ENCODE measurements around the gene MYH11.

MYH11 gene

DNA sequence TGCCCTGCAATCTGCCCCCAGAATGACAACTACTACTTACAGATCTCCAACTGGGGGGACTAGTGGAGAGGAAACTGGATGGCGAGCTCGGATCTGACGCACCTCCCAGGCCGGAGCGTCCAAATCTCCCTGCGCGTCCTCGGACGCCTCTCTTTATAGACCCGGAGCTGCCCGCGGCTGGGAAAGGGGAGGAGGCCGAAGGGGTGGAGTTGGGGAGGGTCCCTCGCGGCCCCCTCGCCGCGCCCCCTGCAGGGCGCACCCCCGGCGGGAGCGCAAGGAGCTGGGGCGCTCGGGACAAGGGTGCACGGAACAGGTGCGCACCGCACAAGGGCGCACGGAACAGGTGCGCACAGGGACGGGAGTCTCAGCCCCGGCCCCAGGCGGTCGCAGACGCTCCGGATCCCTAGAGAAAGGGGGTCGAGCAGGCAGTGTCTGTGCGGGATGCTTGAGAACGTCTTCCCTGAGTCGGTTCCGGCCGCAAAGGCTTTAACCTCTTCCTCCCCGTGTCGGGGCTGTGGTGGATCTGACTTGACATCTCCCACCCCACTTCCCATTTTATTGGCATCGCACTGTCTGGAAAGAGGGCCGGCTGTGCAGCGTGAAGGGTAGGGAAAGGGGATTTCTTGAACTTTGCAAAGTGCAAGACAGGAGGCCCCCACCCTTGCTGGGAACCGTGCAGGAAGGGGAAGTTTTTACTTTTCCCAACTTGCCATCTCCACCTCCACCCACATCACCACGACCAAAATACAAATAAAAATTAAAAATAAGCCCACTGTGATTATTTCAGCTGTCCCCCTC, at the start of gene MYH11:
Gene MYH11 (minus strand): TSS at position 128 of the 798 bp plus-strand sequence. CDS start 18,776 bp downstream, outside the sequence.
- DNase-seq (ENCODE audit: low spot score), result no peak

DNA sequence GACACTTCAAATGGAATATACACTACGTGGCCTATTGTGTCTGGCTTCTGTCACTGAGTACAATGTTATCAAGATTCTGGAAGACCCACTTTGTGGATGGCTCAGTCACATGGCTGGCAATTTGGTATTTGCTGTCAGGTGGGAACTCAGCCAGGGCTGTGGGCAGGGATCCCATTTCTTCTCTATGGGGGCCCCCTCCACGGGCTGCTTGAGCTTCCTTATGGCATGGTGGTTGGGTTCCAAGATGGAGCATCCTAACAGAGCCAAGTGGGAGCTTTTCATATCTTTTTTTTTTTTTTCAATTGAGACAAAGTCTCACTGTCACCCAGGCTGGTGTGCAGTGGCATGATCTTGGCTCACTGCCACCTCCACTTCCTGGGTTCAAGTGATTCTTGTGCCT, 49.6 kb upstream of the MYH11 start:
- no peak for DNase-seq (ENCODE audit: low spot score)

DNA sequence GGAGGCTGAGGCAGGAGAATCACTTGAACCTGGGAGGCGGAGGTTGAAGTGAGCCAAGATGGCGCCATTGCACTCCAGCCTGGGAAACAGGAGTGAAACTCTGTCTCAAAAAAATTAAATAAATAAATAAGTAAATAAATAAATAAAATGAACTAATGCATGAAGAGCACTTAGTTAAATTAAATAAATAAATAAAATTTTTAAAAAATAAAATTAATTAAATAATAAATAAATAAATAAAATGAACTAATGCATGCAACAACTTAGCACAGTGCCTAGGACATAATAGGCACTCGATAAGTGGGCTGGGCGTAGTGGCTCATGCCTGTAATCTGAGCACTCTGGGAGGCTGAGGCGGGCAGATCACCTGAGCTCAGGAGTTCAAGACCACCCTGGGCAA, 47.1 kb upstream of the MYH11 start:
- DNase-seq (ENCODE audit: low spot score), result no peak

DNA sequence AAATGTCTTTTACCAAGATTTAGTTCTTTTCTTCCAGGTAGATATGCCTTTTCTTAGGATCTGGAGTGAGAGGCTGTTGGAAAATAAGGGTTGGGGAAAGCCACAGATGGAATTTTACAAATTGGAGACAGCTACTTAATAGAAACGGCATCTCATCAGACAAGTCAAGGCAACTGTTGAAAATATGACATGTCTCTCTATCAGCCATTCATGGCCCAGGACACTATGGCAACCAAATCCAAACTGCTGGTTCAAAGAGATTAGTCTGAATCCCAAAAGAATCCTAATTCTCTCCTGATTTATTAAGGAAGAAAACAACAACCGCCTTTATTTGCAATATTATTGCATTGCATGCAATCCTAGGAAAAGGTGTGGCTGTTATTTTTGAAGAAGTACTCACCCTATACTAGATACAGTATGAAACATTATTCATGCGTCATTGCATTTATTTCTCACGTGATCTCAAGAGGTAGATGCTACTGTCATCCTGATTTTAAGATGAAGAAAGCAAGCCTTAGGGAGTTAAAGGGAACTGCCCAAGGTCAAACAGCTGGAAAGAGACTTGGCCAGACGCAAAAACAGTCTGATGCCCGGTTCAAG, 44.2 kb upstream of the MYH11 start:
- DNase-seq (ENCODE audit: low spot score), result no peak

DNA sequence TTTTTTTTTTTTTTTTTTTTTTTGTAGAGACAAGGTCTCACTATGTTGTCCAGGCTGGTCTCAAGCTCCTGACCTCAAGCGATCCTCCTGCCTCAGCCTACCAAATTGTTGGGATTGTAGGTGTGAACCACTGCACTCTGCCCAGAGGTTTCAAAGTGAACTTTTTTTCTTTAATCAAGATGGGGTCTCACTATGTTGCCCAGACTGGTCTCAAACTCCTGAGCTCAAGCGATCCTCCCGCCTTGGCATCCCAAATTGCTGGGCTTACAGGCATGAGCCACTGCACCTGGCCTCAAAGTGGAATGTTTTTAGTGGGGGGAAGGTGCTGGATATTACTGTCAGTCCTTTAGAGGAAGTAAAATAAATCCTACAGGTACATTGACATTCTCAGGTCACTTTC, 43.5 kb upstream of the MYH11 start:
- DNase-seq (ENCODE audit: low spot score), result no peak

DNA sequence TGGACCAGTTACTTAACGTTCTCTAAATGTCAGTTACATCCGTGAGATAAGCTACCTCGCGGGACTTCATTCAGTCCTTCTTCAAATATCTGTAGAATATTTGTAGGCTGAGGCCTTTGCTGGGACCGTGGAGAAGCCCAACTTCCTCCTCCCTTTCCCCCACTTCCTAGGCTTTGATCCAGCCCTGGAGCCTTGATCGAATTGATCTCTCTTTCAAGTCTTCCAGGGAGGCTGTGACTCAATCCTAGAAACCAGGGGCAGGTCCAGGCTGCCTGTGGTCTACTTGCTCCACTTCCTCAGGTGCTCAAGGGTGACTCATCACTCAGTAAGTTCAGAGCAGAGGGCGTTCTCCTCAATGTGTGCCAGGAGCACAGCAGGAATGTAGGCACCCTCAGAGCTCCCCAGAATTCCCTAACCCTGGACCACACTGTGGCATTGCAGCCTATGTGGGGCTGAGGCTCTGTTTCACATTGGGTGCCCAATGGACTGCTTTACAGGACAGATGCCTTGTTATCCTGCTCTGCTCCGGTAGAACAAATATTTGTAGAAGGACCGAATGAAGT, 42.8 kb upstream of the MYH11 start:
- DNase-seq (ENCODE audit: low spot score), result no peak

DNA sequence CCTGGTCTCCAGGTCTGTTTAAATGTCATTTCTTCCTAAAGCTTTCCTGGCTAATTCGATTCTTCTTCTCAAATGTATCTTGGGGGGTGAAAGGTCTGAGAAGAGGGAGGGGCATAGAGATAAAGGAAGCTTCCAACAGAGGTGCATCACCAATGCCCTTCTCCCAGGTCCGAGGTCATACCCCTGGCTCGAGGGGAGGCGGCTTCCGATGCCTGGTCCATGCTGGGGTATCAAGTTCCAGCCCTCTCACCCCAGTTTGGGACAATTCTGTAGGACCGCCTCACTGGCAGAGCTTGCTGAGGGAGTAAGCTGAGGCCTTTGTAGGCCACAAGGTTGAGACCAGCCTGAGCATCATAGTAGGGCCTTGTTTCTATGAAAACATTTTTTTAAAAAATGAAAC, 41.8 kb upstream of the MYH11 start:
- DNase-seq (ENCODE audit: low spot score), result no peak

DNA sequence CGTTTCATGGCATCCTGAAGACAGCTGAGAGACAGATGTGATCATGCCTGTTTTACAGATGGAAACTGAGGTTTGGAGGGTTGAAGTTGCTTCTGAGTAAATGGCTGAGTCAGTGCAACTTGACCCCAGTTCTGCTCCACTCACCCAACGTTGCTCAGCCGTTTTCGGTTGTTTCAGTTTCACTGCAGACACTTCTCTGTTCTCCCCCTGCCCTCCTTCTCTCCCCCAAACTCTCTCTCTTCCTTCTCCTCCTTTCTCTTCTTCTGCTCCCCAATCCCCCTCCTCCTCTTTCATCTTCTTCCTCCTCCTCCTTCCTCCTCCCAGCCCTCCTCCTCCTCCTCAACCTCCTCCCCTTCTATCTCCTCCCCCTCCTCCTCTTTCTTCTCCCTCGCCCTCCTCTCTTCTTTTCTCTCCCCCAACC, 41.0 kb upstream of the MYH11 start:
- DNase-seq (ENCODE audit: low spot score), result no peak

DNA sequence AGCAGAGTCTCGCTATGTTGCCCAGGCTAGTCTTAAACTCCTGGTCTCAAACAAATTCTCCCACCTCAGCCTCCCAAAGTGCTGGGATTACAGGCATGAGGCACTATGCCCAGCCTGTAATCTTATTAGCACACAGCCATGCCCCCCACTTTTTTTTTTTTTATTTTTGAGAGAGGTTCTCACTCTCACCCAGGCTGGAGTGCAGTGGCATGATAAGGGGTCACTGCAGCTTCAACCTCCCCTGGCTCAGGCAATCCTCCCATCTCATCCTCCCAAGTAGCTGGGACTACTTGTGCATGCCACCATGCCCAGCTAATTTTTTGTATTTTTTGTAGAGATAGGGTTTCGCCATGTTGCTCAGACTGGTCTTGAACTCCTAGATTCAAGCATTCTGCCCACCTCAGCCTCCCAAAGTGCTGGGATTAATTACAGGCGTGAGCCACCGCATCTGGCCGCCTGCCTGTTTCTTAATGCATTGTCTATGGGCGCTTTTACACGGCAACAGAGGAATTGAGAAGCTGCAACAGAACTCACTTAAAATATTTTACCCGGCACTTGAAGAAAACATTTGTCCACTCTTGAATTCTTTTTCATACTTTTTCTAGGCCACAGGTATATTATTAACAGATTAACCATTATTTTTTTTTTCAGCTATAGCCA, 40.4 kb upstream of the MYH11 start:
- no peak for DNase-seq (ENCODE audit: low spot score)

DNA sequence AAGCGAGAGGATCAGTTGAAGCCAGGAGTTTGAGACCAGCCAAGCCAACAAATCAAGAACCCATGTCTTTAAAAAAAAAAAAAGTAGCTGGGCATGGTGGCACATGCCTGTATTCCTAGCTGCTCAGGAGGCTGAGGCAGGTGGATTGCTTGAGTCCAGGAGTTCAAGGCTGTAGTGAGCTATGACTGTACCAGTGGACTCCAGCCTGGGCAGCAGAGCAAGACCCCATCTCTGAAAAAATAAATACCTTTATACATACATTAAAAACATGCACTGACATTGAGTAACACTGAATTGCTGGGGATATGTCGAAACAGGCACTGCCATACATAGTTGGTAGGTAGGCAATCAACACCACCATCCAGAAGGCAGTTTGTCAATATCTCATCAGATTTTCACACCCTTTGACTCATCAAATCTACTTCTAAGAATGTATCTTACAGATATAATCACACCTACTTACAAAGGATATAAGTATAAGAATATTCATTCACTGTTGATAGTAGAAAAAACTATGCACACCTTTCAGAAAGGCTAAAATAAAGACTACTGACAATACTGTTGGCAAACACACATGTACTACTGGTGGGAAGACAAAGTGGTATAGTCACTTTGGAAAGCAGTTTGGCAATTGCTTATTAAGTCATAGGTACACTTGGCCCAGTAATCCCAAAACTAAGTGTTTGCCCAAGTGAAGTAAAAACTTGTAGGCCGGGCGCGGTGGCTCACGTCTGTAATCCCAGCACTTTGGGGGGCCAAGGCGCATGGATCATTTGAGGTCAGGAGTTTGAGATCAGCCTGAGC, 37.9 kb upstream of the MYH11 start:
- DNase-seq (ENCODE audit: low spot score), result no peak

DNA sequence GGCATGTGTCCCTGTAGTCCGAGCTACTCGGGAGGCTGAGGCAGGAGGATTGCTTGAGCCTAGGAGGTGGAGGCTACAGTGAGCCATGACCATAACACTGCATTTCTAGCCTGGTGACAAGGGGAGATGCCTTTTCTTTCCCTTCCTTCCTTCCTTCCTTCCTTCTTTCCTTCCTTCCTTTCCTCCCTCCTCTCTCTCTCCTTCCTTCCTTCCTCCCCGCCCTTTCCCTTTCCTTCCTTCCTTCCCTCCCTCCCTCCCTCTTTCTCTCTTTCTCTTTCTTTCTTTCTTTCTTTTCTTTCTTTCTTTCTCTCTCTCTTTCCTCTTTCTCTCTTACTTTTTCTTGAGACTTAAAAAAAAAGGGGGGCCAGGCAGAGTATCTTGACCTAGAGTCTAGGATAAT, 34.7 kb upstream of the MYH11 start:
- no peak for DNase-seq (ENCODE audit: low spot score)

DNA sequence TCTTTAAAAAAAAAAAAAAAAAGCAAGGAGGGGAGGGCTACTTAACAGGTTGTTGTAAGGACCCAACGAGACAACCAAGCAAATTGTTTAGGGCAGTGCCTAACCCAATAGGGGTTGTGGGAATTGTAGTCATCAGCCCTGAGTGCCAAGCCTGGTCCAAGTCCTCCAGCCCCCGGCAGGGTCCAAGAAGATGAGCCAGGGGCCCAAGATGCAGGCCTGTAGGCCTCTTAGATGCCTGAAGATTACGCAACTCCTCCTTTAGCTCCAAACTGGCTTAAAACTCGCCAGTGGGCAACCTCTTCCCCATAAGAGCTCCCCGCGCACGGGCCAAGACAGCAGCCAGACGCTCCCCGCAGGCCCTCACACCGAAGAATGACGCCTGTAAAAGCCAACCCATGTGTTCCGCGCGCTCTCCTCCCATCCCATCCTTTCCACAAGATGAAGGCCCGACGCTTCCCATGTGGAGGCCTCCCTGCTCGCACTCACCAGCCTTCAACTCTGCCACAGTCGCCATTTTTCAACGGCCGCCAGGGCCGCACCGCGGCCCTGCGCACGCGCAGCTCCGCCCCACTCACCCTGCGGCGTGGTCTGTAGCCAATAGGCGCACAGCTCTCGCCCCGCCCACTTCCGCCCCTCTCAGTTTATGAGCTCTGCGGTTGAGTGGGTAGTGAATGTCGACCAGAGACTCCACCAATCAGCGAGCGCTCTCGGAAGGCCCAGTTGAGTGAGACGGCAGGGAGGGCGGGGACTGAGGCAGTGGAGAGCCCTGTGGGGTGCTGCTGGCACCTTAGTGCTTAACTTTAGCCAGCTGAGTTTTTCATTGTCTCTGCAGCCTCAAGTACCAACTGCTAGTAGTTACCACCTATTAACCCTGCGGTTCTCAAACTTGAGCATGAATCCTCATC, 31.5 kb upstream of the MYH11 start, which contains the start of gene CEP20:
Gene CEP20 (minus strand): TSS at position 532 of the 905 bp plus-strand sequence. CDS start 18 bp downstream, at position 514.
- DNase-seq (ENCODE audit: low spot score), result peak; percentile 99

DNA sequence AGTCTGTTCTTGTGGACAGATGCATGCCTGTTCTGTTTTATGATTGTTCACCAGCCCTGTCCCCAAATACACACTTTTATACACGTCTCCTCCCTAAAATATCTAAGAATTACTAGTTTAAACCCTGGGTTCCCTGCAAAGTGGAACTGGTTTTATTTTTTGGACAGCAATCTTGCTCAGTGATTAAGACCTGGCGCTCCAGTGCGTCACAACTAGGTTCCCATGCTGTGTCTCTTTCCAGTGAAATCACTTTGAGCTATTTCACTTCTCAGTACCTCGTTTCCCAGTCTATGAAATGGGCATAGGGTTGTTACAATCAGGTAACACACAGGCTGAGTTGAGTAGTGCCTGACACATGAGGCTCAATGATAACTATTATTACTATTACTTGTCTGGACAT, 30.5 kb upstream of the MYH11 start:
- DNase-seq (ENCODE audit: low spot score), result no peak

DNA sequence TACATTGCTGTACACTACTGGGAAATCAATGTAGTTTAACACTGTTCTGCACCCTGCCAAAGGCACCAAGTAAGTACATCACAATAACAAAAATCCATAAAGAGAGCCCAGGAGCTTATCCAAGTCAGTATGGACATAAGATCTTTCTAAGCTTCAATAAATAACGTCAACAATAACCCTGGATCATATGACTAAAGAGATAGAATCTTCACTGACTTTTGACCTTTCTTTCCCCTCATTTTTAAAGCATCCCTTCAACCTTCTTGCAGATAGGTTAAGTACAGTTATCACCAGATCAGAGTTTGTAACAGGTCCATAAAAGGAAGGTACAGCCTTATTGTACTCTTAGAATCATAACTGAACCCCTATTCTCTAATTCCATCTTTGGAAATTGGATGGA, 29.2 kb upstream of the MYH11 start:
- DNase-seq (ENCODE audit: low spot score), result no peak

DNA sequence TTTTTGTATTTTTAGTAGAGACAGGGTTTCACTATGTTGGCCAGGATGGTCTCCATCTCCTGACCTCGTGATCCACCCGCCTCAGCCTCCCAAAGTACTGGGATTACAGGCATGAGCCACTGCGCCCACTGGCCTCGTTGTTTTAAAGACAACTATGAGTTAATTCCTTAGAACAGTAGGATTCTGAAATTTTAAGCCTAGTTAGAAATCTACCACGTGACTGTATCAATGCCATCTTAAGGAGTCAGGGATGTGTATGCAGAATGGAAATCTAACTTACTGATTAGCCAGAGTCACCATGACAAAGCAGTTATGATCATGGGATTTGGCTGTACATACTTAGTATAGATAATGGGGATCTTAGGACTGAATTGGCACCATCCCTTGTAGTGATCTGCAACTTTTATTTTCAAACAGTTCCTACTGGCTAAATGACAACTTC, 28.8 kb upstream of the MYH11 start:
- no peak for DNase-seq (ENCODE audit: low spot score)

DNA sequence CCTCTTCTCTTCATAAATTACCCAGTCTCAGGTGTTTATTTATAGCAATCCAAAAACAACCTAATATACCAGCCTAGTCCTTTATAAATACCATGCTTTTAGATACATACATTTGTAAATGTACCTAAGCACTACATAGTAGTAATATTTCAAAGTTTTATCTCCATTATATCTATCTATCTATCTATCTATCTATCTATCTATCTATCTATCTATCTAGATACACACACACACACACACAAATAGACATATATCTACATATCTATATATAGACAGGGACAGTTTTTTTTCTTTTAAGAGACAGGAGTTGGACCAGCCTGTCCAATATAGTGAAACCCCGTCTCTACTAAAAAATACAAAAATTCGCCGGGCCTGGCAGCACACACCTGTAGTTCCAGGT, 25.7 kb upstream of the MYH11 start:
- DNase-seq (ENCODE audit: low spot score), result no peak

DNA sequence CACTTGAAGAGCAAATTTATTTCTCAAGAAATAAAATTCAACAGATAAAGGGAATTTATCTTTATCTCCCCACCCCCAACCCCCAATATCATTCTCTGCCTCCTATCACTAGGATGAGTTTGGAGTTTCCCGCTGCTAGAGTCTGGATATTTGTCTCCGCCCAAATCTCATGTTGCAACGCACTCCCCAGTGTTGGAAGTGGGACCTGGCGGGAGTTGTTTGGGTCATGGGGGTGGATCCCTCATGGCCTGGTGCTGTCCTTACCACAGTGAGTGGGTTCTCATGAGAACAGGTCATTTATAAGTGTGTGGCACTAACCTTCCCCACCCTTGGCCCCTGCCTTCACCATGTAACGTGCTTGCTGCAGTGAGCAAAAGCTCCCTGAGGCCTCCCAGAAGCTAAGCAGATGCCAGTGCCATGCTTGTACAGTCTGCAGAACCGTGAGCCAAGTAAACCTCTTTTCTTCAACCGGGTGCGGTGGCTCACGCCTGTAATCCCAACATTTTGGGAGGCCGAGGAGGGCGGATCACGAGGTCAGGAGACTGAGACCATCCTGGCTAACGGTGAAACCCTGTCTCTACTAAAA, 25.1 kb upstream of the MYH11 start:
- no peak for DNase-seq (ENCODE audit: low spot score)

DNA sequence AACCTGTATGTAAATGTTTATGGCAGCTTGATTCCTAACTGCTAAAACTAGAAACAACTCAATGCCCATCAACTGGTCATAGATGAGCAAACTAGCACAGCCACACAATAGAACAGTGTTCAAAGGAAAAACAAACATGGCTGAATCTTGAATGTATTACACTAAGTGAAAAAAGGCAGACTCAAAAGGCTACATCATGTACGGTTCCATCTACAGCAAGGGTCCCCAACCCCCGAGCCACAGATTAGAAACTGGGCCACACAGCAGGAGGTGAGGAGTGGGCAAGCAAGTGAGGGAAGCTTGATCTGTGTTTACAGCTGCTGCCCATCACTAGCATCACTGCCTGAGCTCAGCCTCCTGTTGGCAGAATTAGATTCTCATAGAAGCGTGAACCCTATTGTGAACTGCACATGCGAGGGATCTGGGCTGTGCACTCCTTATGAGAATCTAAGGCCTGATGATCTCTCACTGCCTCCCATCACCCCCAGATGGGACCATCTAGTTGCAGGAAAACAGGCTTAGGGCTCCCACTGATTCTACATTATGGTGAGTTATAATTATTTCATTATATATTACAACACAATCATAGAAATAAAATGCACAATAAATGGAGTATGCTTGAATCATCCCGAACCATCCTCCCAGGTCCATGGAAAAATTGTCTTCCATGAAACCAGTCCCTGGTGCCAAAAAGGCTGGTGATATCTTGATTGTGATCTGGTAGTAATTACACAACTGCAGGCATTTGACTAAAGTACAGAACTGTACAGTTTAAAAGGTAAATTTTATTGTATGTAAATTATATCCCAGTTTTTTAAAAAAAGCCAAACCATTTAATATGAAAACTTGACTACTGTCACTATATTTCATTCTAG, 23.8 kb upstream of the MYH11 start:
- DNase-seq (ENCODE audit: low spot score), result no peak

DNA sequence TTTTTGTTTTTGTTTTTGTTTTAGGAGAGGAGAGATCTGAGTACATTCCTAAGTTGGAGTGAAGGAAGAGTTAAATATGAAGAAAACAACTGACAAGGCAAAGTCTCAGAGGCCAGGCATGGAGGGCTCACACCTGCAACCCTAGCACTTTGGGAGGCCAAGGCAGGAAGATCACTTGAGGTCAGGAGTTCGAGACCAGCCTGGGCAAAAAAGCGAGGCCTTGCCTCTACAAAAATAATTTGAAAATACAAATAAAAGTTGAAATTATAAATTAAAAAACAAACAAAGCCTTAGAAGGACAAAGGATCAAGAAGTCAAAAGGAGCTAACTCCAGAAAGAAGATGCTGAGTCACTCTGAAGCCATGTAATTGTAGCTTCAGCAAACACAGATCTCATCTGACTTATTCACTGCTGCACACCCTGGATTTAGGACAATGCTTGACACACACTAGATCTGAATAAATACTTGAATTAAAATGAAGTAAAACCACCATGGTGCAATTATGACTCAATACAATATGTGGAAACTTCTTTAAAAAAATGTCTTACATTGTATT, 22.5 kb upstream of the MYH11 start:
- no peak for DNase-seq (ENCODE audit: low spot score)

All from COLO829 (cell line).